Dedifferentiated amniotic fluid mesenchymal stem cell (primary cell): ENCODE data around the gene ATP11A.
"Not testable (repeated sequence)": the region's sequence is repeated elsewhere in the genome, so short reads cannot be mapped to it uniquely, and the experiment has no call there.

ENCODE experiments used
- DNase-seq: peaks from one replicate; pipeline ENCODE4 v3.0.0-alpha.2; 2016; ENCODE audit errors: extremely low spot score

ATP11A gene

DNA sequence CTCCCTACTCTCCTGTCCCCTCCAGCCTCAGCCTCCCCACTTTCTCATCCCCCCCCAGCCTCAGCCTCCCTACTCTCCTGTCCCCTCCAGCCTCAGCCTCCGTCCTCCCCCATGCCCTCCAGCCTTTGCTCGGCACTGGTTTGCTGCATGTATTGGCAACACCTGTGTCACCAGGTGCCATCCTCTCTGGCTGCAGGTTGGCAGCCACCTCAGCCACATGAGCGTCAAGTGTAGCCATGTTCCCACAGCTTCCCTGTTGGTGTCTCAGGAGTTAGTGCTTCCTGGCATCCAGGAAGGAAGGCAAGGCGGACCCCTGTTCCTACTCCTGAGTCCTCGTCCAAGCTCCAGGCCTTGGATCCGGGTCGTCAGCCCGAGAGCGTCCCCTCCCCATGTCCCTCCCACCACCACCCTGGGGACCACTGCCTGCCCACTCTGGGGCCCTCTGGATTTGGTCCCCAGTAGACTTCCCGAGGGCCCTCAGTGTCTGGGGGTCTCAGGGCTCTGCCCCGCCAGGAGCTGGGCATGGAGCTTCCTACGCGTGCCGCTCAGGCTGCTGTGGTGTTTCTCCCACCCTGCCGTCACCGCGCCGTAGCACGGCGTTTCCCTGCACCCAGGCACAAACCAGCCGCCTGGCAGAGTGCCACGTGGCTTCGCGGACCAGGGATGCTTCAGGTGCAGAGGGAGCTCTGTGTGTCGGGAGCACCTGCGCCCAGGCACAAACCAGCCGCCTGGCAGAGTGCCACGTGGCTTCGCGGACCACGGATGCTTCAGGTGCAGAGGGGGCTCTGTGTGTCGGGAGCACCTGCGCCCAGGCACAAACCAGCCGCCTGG, 150.8 kb downstream of the ATP11A start:
- DNase-seq, result no peak

DNA sequence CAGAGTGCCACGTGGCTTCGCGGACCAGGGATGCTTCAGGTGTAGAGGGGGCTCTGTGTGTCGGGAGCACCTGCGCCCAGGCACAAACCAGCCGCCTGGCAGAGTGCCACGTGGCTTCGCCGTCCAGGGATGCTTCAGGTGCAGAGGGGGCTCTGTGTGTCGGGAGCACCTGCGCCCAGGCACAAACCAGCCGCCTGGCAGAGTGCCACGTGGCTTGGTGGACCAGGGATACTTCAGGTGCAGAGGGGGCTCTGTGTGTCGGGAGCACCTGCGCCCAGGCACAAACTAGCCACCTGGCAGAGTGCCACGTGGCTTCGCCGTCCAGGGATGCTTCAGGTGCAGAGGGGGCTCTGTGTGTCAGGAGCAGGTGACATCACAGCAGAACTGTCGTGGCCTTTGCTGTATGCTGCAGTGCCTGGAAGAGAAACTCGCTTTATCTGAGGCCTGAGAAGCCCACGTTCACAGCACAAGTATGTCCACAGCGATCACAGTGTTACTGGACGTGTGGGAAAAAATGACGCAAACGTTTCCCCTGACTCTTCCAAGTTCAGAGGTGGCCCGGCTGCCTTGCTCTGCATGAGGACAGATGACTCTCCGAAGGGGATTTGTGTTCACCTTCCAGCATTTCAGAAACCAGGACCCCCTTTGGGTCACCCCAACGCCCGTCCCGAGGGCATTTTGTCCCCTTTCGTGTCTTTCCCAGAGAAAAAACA, 151.6 kb downstream of the ATP11A start:
- DNase-seq, result not testable (repeated sequence)

DNA sequence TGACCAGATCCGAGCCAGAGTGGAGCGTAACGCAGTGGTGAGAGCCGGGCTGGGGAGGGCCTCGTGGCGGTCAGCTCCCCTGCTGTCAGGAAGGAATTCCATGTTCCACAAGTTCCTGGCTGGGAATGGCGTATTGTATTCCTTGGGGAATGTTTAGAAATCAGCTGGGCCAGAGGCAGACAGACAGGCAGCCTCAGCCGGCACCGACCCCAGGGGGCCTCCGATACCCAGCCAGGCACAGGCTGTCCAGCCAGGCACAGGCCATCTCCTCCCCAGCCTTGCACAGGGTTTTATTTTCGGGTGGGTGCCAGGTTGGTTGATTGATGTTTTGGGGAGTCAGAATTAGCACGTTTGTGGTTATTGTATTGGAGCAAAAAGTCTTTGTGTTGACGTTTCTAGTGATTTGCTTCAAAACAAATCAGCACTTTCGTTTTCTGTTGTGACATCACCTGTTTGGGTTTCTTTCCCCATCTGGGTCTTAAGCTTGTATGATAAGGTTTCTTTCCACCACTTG, 152.6 kb downstream of the ATP11A start:
- DNase-seq, result no peak

DNA sequence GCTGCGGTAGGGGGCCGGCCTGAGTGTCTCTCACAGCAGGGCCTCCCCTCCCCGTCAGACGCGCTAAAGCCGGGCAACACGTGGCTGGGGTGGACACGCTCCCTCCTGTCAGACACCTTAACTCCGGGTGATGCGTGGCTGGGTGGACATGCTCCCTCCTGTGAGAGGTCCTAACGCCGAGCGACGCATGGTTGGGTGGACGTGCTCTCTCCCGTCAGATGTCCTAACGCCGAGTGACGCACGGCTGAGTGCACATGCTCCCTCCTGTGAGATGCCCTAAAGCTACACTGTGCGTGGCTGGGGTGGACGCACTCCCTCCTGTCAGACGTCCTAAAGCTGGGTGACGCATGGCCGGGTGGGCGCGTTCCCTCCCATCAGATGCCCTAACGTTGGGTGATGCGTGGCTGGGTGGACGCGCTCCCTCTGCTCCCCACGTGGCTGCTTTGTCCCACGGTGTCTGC, 153.1 kb downstream of the ATP11A start:
- DNase-seq, result no peak

DNA sequence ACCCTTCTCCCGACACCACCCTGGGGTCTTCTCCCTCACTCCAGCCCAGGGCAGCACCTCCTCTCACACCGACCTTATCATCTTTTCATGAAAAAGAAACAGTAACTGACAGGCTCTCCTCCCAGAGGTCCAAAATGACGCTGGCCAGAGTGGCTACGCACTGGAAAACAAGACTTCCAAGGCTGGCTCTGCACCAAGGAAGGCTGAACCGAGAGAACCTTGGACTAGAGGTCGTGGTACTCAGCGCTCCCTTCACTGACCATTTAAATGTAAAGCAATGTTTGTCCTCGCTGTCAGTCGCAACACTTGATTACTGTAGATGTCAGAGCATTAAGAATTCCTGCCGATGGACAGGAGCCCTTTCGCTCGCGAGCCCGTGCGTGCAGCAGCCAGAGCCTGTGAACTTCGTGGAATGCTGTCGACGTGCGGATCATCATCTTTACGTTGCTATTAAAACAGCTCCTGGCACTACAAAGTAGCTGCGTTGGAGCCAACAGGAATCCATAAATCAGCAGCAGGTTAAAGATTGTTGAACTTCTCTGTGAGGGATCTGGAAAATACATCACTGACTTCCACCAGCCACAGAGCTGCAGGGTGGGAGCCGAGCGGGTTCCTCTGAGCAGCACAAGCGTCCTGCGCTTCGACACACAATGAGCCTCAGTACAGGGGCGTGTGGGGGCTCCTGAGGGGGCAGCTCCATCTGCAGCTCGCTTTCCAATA, 153.7 kb downstream of the ATP11A start:
- no peak for DNase-seq

DNA sequence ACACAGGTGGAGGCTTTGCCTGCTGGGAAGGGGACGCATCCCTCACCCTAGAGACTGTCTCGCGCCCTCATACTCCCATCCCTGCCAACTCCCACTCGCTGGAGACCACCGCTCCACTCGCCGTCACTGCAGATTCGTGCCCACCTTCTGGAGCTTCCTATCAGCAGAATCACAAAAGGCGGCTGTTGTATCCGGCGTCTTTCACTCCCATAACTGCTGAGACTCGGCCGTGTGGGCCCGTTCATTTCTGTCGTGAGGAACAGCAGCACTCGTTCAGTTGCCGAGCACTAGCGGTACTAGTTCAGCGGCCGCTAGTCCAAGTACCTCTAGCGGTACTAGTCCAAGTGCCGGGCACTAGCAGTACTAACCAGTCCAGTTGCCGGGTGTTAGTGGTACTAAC, 154.6 kb downstream of the ATP11A start:
- DNase-seq, result no peak

DNA sequence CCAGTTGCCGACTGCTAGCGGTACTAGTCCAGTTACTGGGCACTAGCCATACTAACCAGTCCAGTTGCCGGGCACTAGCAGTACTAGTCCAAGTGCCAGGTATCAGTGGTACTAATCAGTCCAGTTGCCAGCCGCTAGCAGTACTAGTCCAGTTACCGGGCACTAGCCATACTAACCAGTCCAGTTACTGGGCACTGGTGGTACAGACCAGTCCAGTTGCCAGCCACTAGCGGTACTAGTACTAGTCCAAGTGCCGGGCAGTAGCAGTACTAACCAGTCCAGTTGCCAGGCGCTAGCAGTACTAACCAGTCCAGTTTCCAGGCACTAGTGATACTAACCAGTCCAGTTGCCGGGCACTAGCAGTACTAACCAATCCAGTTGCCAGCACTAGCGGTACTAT, 155.0 kb downstream of the ATP11A start:
- no peak for DNase-seq

DNA sequence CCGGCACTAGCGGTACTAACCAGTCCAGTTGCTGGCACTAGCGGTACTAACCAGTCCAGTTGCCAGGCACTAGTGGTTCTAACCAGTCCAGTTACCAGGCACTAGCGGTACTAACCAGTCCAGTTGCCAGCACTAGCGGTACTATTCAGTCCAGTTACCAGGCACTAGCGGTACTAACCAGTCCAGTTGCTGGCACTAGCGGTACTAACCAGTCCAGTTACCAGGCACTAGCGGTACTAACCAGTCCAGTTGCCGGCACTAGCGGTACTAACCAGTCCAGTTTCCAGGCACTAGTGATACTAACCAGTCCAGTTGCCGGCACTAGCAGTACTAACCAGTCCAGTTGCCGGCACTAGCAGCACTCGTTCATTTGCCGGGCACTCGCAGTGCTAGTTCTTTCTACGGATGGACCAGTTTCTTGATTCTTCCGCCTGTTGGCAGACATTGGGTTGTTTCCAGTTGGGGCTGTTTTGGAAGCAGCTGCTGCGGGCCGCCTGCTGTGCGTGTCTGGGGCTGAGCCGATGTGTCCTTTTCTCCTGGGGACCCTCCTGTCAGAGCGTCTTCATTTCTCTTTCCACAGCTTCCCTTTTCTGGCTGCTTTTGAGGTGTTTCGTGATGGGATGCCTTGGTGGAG, 155.8 kb downstream of the ATP11A start:
- DNase-seq, result no peak

DNA sequence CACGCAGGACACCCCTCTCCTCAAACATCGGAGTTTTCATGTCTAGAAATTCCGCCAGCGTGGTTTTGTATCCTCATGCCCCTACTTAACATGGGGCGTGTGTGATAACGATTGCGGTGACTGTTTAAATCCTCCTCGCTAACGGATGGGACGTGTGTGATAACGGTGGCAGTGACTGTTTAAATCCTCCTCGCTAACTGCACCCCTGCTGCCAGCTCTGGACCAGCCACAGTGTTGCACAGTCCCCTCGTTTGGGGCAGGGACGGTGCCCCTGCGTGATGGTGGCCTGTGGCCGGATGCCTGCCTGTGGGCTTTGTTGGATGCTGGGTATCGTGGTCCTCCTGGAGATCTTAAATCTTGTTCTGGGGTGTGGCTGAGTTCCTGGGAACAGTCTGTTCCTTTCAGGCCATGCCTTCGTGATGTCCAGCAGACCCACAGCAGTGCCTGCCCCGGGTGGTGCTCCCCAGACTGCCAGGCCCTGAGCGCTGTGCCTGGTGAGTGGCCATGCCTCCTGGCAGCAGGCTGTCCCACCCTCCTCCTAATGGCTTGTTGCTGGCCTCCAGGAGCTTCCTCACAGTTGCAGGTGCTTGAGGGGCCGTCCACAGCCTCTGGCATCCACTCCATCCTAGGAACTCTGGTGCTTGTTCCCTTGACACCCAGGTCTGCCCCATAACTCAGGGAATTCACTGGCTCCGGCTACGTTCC, 156.7 kb downstream of the ATP11A start:
- no peak for DNase-seq

DNA sequence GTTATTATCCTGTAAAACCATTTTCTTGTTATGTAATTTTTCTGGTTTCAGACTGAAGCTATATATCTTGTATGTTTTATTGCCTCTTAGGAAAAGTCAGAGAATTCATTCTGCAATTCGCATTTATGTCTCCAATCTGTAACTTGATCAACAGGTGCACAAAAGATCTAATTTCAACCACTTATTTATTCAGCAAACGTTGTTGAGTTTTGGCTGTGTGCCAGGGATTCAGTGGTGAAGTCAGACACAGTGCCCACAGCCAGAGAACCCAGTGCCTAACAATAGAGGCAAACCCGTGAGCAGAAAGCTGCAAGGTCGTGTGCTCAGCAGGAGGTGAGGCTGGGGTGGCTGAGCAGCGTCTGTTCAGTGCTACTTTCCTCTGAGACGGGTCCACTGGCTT, 159.7 kb downstream of the ATP11A start:
- no peak for DNase-seq

DNA sequence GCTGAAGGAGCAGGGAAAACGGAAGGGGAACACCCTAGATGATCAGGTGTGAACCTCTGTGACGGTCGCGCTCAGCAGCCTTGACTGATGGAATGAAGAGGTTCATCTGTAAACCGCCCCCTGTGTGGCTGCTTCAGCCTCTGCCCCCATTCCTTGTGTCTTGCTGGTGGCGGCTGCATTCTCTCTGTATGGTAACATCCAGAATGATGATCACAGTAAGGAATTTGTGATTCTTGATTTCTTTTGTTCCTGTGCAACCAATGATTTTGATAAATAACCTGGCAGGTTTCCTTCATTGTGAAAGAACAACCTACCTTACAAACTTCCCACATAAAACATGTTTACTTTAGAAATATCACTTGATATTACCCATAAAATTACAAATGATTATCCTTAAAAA, 160.4 kb downstream of the ATP11A start:
- no peak for DNase-seq

DNA sequence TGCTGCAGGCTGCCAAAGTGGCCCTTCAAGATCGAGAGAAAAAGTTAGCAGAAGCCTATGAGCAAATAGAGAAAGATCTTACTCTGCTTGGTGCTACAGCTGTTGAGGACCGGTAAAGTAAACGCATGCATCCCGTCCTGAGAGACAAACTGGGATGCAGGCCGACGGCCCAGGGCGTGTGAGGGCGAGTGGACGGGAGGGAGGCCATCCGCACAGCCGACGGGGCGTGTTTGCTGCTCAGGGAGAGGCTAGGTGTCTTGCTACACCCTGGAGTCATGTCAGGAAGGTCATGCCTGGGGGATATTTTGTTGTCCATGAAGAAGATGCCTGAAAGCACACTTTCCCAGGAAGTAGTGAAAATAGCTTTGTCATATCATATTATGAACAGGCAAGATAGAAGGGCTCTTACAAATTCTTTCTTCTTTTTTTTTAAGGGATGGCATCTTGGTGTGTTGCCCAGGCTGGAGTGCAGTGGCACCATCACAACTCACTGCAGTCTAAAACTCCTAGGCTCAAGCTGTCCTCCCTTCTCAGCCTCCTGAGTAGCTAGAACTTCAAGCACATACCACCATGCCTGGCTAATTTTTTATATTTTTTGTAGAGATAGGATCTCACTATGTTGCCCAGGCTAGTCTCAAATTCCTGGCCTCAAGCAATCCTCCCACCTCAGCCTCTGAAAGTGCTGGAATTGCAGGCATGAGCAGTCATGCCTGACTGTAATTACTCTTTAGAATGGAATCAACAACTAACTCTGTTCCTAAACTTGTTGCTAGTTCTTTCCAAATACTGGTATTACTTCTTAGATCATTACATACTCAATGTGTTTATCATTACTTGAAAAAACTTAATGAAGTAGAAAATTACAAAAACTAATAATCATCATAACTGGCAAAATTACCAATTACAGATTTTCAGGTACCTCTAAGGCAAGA, 161.5 kb downstream of the ATP11A start:
- no peak for DNase-seq

DNA sequence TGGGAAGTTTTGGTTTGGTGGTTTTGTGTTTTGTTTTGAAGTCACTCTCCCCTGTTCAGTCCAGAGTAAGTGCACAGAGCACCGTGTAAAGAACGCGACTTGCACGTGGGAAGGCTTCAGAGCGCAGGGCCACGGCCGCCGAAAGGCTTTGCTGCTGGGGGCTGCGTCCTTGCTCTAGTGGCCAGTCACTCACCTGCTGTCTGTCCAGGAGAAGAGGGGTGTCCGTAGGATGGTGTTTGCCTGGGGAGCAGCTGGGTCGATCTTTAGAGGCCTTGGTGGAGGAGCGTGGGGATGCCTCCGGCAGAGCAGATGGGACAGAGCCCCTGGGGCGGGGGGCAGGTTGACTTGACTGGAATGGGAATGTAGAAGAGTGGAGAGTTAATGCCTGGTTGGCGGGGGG, 162.6 kb downstream of the ATP11A start:
- no peak for DNase-seq

DNA sequence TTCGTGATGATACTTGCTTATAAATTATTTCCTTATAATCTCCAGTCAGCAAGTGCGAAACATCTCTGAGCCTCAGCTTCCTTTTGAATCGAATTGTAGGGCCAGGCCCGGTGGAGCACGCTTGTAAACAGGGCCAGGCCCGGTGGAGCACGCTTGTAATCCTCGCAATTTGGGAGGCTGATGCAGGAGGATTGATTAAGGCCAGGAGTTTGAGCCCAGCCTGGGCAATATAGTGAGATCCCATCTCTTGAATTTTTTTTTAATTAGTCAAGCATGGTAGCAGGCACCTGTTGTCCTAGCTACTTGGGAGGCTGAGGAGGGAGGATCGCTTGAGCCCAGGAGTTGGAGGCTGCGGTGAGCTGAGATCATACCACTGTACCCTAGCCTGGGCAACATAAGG, 163.0 kb downstream of the ATP11A start:
- no peak for DNase-seq

DNA sequence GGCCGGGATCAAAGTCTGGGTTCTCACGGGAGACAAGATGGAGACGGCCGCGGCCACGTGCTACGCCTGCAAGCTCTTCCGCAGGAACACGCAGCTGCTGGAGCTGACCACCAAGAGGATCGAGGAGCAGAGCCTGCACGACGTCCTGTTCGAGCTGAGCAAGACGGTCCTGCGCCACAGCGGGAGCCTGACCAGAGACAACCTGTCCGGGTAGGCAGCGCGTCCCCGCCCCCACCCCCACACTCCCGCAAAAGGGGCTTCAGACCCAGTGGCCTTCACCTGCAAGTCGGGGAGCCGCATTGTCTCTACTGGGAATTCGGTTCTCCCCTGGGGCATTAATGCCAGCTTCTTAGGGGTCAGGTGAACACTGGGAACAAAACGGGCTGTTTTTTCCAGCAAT, 164.5 kb downstream of the ATP11A start:
- no peak for DNase-seq

DNA sequence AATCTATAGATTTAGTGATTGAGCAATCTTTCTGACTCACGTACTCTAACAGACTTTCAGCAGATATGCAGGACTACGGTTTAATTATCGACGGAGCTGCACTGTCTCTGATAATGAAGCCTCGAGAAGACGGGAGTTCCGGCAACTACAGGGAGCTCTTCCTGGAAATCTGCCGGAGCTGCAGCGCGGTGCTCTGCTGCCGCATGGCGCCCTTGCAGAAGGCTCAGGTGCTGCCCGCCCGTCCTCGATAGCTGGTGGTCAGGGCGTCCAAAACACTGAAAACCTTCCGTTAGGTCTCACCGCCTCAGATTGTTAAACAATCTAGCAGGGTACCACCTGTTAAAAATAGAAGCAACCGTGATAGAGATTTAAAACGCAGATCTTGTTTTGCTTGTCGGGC, 166.0 kb downstream of the ATP11A start:
- DNase-seq, result no peak

DNA sequence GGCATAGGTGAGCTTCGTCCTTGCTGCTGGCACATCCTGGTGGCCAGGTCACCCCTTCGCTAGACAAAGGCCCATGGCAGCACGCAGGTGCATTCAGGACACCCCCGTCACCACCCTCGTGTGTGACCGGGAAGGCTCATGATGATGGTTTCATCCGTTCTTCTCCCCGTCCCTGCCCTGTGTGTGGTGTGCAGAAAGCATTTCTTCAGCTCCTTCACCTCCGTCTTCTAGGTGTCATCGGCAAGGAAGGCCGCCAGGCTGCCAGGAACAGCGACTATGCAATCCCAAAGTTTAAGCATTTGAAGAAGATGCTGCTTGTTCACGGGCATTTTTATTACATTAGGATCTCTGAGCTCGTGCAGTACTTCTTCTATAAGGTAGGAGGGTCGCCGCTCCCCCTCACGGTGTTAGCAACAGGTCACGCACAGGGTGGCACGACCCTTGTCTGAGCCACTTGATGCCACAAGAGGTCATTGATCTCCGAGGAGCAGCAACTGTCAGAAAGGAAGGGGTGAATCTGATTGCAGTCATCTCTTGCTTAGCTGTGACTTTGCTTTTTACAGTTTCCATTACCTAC, 168.2 kb downstream of the ATP11A start:
- DNase-seq, result no peak

DNA sequence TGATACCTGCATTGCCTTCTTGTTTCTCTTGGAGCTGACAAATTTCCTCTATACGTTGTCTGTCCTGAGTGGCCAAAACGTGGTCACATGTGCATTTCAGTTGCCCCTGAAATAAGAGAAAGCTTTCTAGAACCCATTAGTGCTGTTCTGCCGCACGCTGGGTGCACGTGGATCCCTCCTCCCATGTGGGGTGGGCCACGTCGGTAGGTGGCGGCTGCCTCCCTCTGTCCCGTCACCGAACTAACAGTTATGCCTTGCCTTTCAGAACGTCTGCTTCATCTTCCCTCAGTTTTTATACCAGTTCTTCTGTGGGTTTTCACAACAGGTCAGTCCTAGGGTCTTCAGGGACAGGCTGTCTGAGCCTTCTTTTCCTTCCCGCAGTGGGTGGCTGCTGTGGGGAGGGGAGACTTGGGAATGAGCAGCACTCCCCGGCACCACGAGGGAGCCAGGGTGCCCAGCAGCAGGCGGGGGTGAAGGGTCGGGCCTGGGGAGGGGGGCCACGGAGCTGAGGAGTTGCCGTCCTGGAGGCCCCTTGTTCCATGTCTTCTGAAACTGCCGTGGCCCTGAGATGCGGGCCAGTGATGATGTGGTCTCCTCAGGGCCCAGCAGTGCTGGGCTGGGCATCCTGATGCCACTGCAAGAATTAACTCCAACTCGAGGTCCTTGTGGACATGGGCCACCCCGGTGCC, 169.4 kb downstream of the ATP11A start:
- no peak for DNase-seq

DNA sequence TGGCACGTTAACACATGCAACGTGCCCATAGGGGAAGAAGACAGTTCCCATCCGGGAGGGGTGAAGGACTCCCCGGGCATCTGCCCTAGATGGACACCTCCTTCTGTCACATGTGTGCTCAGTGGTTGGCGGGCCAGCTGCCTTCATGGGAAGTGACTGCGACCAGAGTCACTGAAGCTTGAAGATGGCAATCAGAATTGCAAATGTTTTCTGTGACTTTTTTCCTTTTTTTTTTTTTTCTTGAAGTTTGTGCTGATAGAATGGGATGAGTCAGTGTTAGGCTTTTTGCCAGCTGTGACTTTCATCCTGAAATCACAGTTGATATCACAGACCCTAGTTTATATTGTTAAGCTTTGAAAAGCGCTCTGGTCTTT, 170.0 kb downstream of the ATP11A start:
- no peak for DNase-seq
